Left lung (tissue), 10 donors: ENCODE measurements around the gene SIRPB1. TPM values are rescaled to one million over a fixed set of nuclear protein-coding genes. Genes with fewer than 3 reads are reported as not detected.
"Not testable (repeated sequence)": the region's sequence is repeated elsewhere in the genome, so short reads cannot be mapped to it uniquely, and the experiment has no call there.

Source experiments
- ATAC-seq: fragments of 200-7000 bp; cut with Tn5 transposase; one replicate; pipeline ENCODE4 v1.9.1; 2020; ENCODE audit warnings: moderate library complexity
- DNase-seq, 4 donors: peaks; one replicate each; pipeline ENCODE4 v3.0.0-alpha.2; 2013 to 2020
- H3K27ac ChIP-seq, 2 donors: fragments of 200-600 bp; sonication (generic) in 1 of 2; one replicate each; pipeline versions ENCODE4 v1.5.0 to v1.8.0; 2020 to 2021
- H3K27me3 ChIP-seq, 2 donors: fragments of 200-600 bp; sonication (generic) in 1 of 2; one replicate each; pipeline versions ENCODE4 v1.5.0 to v1.8.0; 2020 to 2021
- H3K36me3 ChIP-seq, 2 donors: fragments of 200-600 bp; sonication (generic) in 1 of 2; one replicate each; pipeline versions ENCODE4 v1.5.0 to v1.8.0; 2020 to 2021
- H3K4me1 ChIP-seq, 2 donors: fragments of 200-600 bp; one replicate each; pipeline ENCODE4 v1.8.0; 2021
- H3K4me3 ChIP-seq, 2 donors: fragments of 200-600 bp; sonication (generic) in 1 of 2; one replicate each; pipeline versions ENCODE4 v1.5.0 to v1.8.0; 2020 to 2021; ENCODE audit warnings: mild to moderate bottlenecking in 1 of 2
- H3K9me3 ChIP-seq, 2 donors: fragments of 200-600 bp; sonication (generic) in 1 of 2; one replicate each; pipeline versions ENCODE4 v1.5.0 to v1.8.0; 2020 to 2021
- CTCF ChIP-seq, 2 donors: fragments of 200-600 bp; sonication (generic) in 1 of 2; IDR thresholded peaks; one replicate each; pipeline versions ENCODE4 v1.5.0 to v1.8.0; 2021; ENCODE audit warnings: antibody characterized with exemption in 2 of 2
- intact Hi-C, 2 donors: fragments of 100-400 bp; cut with DNase I; formaldehyde crosslinking; loops; one replicate each; pipeline versions ENCODE4 v1.11.2 to v1.14.2; 2022
- polyA plus RNA-seq, 6 donors: library from polyadenylated mRNA; unstranded; fragments of 120-200 nt; gene quantifications; one replicate each; pipeline ENCODE4 v1.2.1, GENCODE V29; 2013; ENCODE audit not compliant: insufficient read length in 6 of 6
- total RNA-seq, 2 donors: library from RNA; stranded (reverse); fragmentation: NEBNext Ultra II Directional; extraction: Animal tissue kit (Norgen Biotek cat#: 25700); gene quantifications; one replicate each; pipeline ENCODE4 v1.2.1, GENCODE V29; 2021
- donor health status: DM: no; HTN: yes; CAD: no.
- donor health status: DM: no; HTN: no; CAD: no.

The SIRPB1 gene
- total and polyA plus RNA-seq, 8 donors = 0.34 to 57.9 (median 1.5) TPM

GRCh38 chr20:1622450-1622849 lies 2.6 kb upstream of the SIRPB1 start:
- H3K4me1 ChIP-seq = peaks cover 0 to 59% of the 10 kb centered on the region in 2 donors
- no peaks in the 10 kb centered on the region for H3K27me3 ChIP-seq
- H3K36me3 ChIP-seq = no peaks in the 10 kb centered on the region
- peaks cover 0 to 1% of the 10 kb centered on the region in 2 donors for H3K9me3 ChIP-seq
- H3K27ac ChIP-seq = peak overlapping the region in 1 of 2 donors; percentile 71
- ATAC-seq (no peak), DNase-seq (no peak)
- TF ChIP-seq CTCF (IDR thresholded peaks at IDR 0.05) = no peak
- intact Hi-C loops = no loop called here
- H3K4me3 ChIP-seq = no peak overlapping the region

- no peaks in the 10 kb centered on the region for H3K27me3 ChIP-seq
- TF ChIP-seq CTCF (IDR thresholded peaks at IDR 0.05) = no peak
- H3K4me1 ChIP-seq = peaks cover 0 to 55% of the 10 kb centered on the region in 2 donors
- intact Hi-C loops = no loop called here
- DNase-seq (no peak), ATAC-seq (no peak)
- H3K27ac ChIP-seq = peak overlapping the region in 1 of 2 donors; percentile 94
- H3K36me3 ChIP-seq = no peaks in the 10 kb centered on the region
- H3K9me3 ChIP-seq = peaks cover 0 to 1% of the 10 kb centered on the region in 2 donors
- no peak overlapping the region for H3K4me3 ChIP-seq
Measured at GRCh38 chr20:1621316-1621715, 1.5 kb upstream of the SIRPB1 start.

GRCh38 chr20:1618954-1619540 lies 762 bp downstream of the SIRPB1 start:
- ATAC-seq (peak; percentile 72), DNase-seq (no peak)
- Histone ChIP-seq H3K4me3 (peak overlapping the region in 1 of 2 donors; percentile 31), H3K4me1 (peaks cover 0 to 61% of the 10 kb centered on the region in 2 donors), H3K27ac (peak overlapping the region; percentile 58 to 94), H3K27me3 (no peaks in the 10 kb centered on the region), H3K36me3 (no peaks in the 10 kb centered on the region), H3K9me3 (peaks cover 0 to 1% of the 10 kb centered on the region in 2 donors)
- intact Hi-C loops = no loop called here
- TF ChIP-seq CTCF (IDR thresholded peaks at IDR 0.05) = no peak

GRCh38 chr20:1618479-1618878 lies 1.3 kb downstream of the SIRPB1 start:
- Histone ChIP-seq H3K36me3 (no peaks in the 10 kb centered on the region), H3K4me1 (peaks cover 0 to 55% of the 10 kb centered on the region in 2 donors), H3K4me3 (peak overlapping the region in 1 of 2 donors; percentile 31), H3K27me3 (no peaks in the 10 kb centered on the region), H3K9me3 (peaks cover 0 to 1% of the 10 kb centered on the region in 2 donors), H3K27ac (peak overlapping the region in 1 of 2 donors; percentile 94)
- TF ChIP-seq CTCF (IDR thresholded peaks at IDR 0.05) = no peak
- ATAC-seq (no peak), DNase-seq (no peak)
- intact Hi-C loops = no loop called here

GRCh38 chr20:1616858-1617434 lies 2.9 kb downstream of the SIRPB1 start:
- H3K27me3 ChIP-seq = no peaks in the 10 kb centered on the region
- peaks cover 0 to 48% of the 10 kb centered on the region in 2 donors for H3K4me1 ChIP-seq
- ATAC-seq = no peak
- TF ChIP-seq CTCF (IDR thresholded peaks at IDR 0.05) = no peak
- intact Hi-C loops = no loop called here
- H3K36me3 ChIP-seq = no peaks in the 10 kb centered on the region
- peaks cover 0 to 1% of the 10 kb centered on the region in 2 donors for H3K9me3 ChIP-seq
- H3K27ac ChIP-seq = peak overlapping the region in 1 of 2 donors; percentile 1
- no peak overlapping the region for H3K4me3 ChIP-seq
- peak in 1 of 4 donors; percentile 21 for DNase-seq

GRCh38 chr20:1610404-1610803 lies 9.4 kb downstream of the SIRPB1 start:
- H3K4me1 ChIP-seq, H3K4me3 ChIP-seq, ATAC-seq, H3K9me3 ChIP-seq, intact Hi-C loops, DNase-seq, H3K36me3 ChIP-seq, H3K27me3 ChIP-seq, H3K27ac ChIP-seq: not testable (repeated sequence)

GRCh38 chr20:1608678-1609347 lies 11.0 kb downstream of the SIRPB1 start:
- H3K27ac ChIP-seq, DNase-seq, intact Hi-C loops, ATAC-seq, H3K9me3 ChIP-seq, H3K4me1 ChIP-seq, H3K36me3 ChIP-seq, H3K27me3 ChIP-seq, H3K4me3 ChIP-seq: not testable (repeated sequence)
